PFSK-1 (cell line): ENCODE data around the gene AGL.

Experiments used
- FOXP2 ChIP-seq: optimal IDR thresholded peaks from 2 replicates; pipeline ENCODE3; 2011; ENCODE audit warnings: borderline replicate concordance, control low read depth, inconsistent platforms; ENCODE audit not compliant: insufficient read depth; ENCODE audit errors: extremely low read length, extremely low read depth
- POLR2AphosphoS5 ChIP-seq: IDR thresholded peaks from 2 replicates; pipeline ENCODE4 v1.6.1; 2012; ENCODE audit warnings: low read depth, mild to moderate bottlenecking, control low read depth, low read length, moderate library complexity
- REST ChIP-seq, 2 experiments: IDR thresholded peaks; 2 replicates each; pipeline versions ENCODE4 v1.6.1 to v1.8.0; 2011 to 2012; ENCODE audit warnings: low read depth in 2 of 2, low read length in 2 of 2, control low read depth in 1 of 2, inconsistent platforms in 1 of 2, mild to moderate bottlenecking in 1 of 2, moderate library complexity in 1 of 2; ENCODE audit not compliant: insufficient read depth in 1 of 2
- SIN3A ChIP-seq: IDR thresholded peaks from 2 replicates; pipeline ENCODE4 v1.6.1; 2012; ENCODE audit warnings: mild to moderate bottlenecking, low read length, moderate library complexity, borderline replicate concordance; ENCODE audit not compliant: insufficient read depth
- TAF1 ChIP-seq: IDR thresholded peaks from 2 replicates; pipeline ENCODE4 v1.6.1; 2012; ENCODE audit warnings: low read length, control low read depth, borderline replicate concordance; ENCODE audit not compliant: insufficient read depth

AGL gene

GRCh38 chr1:99955375-99955774, 105.2 kb downstream of the AGL start:
- TF ChIP-seq POLR2AphosphoS5 = no peak
- no peak for TF ChIP-seq REST (IDR thresholded peaks at IDR 0.05; ENCODE audit: insufficient read depth in 1 of 2, low read depth in 2 of 2, low read length in 2 of 2)
- TF ChIP-seq FOXP2 = no peak
- no peak for TF ChIP-seq TAF1
- no peak for TF ChIP-seq SIN3A

GRCh38 chr1:99956755-99957154, 106.6 kb downstream of the AGL start:
- TF ChIP-seq REST (IDR thresholded peaks at IDR 0.05; ENCODE audit: insufficient read depth in 1 of 2, low read depth in 2 of 2, low read length in 2 of 2) (no peak), POLR2AphosphoS5 (no peak), SIN3A (no peak), TAF1 (no peak), FOXP2 (no peak)

- TF ChIP-seq FOXP2 (no peak), SIN3A (no peak), TAF1 (no peak), REST (IDR thresholded peaks at IDR 0.05; ENCODE audit: insufficient read depth in 1 of 2, low read depth in 2 of 2, low read length in 2 of 2) (no peak), POLR2AphosphoS5 (no peak)
Observed at GRCh38 chr1:99957818-99958217, 107.7 kb downstream of the AGL start.

- no peak for TF ChIP-seq POLR2AphosphoS5
- TF ChIP-seq REST (IDR thresholded peaks at IDR 0.05; ENCODE audit: insufficient read depth in 1 of 2, low read depth in 2 of 2, low read length in 2 of 2) = no peak
- no peak for TF ChIP-seq TAF1
- no peak for TF ChIP-seq SIN3A
- TF ChIP-seq FOXP2 = no peak
Observed at GRCh38 chr1:99963041-99963795, 113.1 kb downstream of the AGL start.
